HG02571 (cell line): Measurements from ENCODE around the gene CACNA1C.

Source experiments
- ATAC-seq: cut with Tn5 transposase; IDR thresholded peaks from one replicate; pipeline ENCODE4 v1.9.1; 2021; ENCODE audit warnings: mild to moderate bottlenecking, moderate library complexity; ENCODE audit not compliant: unreplicated experiment

CACNA1C gene

GRCh38 chr12:2533036-2533435 lies 480.2 kb downstream of the CACNA1C start:
- ATAC-seq = no peak

DNA sequence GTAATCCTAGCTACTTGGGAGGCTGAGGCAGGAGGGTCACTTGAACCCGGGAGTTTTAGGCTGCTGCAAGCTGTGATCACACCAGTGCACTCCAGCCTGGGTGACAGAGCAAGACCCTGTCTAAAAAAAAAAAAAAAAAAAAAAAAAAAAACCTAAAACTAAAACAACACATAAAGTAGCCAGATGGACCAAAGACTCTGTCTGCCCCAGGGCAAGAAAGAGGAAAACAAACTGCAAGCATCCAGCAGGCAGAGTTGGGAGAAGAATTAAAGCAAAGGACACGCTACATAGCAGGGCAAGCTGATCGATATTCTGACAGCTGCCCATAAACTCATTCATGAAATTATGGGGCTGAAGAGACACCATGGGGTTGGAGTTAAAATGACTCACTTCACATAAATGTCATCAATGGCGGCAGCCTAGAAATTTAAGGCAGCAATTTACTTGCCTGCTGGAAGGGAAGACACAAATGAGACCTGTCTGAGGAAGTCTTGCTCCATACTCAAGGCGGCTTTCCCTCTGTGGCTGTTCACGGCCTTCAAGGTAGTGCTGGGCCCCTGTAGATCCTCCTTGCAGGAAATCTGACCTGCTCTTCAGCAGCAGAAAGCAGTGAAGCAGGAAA lies 482.9 kb downstream of the CACNA1C start:
- ATAC-seq = no peak

DNA sequence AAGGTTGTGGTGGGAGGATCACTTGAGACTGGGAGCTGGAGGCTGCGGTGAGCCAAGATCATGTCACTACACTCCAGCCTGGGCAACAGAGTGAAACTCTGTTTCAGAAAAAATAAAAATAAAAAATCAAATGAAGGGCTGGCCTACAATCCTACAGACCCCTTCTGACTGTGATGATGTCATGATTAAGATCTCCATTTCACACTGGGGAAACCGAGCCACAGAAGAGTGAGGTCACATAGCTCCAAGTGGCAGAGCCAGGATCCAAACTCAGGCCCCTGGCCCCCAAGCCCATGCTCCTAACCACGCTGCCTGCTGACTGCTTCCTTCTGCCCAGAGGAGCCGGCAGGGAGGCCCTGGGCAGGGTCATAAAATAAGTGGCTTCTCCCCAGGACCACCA lies 483.9 kb downstream of the CACNA1C start:
- no peak for ATAC-seq

DNA sequence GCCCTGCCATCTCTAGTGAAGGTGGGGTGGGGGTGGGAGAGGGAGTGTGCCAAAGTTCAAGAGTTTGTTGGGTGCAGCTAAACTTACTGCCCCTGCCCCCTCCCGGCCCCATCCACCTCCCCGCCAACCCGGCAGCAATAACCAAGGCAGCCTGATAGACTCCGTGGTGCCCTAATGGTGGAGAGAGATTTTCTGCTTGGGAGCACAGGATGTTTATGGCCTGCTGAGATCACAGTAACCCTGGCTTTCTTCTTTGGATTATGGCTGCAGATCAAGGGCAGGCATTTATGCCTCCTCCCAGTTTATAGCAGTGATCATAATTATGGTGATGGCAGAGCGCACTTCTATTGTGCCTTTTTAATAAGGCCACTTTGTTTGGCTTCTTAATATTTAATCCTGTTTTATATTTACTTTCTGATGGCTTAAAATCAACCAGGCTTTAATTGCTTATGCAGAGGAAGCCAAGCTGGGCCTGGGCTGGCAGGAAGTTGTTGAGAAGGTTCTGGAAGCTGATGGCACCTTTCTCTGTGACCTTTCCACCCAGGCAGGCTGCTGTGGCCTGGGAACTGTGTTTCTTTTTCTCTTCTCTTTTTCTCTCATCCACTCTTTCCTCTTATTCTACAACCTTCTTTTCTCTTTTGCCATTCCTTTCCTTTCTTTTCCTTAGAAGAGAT lies 485.2 kb downstream of the CACNA1C start:
- no peak for ATAC-seq

DNA sequence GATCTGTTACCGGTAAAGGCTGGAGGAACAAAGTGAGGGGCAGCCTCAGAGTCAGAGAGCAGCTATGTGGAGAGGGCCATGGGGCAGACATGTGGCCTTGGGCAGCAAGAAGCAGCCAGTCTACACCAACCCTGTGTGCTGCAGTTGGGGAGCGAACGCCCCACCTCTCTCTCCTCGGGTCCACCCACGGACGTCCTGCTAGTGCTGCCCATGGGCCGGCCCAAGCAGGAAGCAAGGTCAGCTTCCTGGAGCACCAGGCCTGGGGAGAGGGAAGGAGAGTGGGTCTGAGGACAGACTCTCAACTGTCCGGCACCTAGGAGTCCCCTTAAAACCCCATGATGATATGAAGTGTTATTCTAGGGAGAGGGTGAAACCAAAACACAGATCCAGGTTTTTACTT lies 487.2 kb downstream of the CACNA1C start:
- no peak for ATAC-seq

DNA sequence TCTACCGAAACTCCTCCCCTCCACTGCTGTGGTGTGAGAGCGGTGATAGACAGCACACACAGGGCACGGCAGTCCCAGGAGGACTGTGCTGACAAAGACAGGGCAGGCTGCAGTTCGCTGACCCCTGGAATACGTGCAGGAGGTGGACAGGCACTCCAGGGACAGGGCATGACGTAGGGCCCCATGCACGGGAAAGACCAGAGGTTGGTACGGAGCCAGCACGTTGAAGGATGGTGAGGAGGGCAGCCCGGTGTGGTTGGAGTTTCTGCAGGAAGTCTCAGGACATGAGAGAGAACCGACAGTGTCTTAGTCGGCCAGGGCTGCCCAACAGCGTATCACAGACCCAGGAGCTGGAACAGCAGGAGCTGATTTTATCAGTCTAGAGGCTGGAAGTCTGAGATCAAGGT lies 487.8 kb downstream of the CACNA1C start:
- no peak for ATAC-seq

- no peak for ATAC-seq
Observed at GRCh38 chr12:2541631-2542204, 488.9 kb downstream of the CACNA1C start.

- ATAC-seq = no peak
Observed at GRCh38 chr12:2543801-2544200, 491.0 kb downstream of the CACNA1C start.

GRCh38 chr12:2544230-2544629 lies 491.4 kb downstream of the CACNA1C start:
- no peak for ATAC-seq

- no peak for ATAC-seq
Observed at GRCh38 chr12:2547273-2548044, 494.7 kb downstream of the CACNA1C start.

DNA sequence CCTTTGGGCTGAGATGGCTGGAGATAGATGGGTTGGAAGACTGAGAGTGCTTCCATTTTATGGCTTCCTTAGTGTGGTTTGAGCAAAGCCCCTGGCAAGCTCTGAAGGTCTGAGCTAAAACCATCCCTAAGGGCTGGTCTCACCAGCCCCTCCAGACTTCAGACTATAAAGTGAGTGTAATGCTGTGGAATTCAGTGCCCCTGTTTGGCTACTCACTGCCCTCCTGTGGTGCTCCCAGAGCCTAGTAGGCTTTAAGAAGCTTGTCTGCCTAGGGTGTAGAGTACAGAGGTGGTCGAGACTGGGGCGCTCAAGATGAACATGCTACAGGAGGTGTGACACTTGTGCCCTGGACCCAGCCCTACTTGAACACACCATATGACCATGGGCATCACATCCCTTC lies 495.3 kb downstream of the CACNA1C start:
- ATAC-seq = no peak

DNA sequence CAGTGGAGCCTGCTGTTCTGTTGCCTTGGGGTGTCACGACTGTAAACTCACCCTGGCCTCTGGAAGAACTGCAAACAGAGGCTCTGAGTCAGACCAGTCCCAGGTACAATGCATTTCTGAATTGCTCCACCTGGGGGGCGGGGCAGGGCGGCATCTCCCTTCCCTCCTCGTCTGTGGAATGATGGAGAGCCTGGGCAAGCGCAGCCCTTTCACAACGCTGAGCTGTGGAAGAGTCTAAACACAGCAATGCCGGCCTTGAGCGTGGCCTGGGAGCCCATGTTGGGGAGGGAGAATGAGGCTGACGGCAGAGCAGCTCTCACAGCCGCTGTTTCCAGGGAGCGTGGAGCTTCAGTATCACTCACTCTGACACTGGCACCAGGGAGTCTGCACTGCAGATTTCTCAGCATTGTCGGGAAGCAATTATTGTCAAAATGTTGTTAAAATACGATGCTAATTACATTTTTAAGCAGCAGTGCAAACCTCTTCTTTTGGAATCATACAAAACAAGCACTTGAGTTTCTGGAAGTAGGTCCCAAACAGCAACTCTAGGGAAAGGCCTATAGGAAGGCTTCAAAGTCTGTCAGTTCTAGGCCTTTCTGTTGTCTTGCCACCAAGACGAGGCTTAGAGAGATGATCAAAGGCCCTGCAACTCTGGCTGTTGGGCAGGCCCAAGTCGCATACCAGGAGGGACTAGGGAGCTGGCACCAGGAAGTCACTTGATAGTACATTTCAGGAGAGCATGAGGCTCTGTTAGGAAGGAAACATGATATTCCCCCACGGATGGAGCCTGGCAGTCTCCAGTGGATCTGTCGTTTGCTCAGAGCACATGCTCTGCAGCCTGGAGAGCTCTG lies 498.0 kb downstream of the CACNA1C start:
- ATAC-seq = no peak

GRCh38 chr12:2551412-2551900 lies 498.7 kb downstream of the CACNA1C start:
- ATAC-seq = no peak

GRCh38 chr12:2552000-2552756 lies 499.4 kb downstream of the CACNA1C start:
- no peak for ATAC-seq

GRCh38 chr12:2553388-2554126 lies 500.8 kb downstream of the CACNA1C start:
- ATAC-seq = no peak

DNA sequence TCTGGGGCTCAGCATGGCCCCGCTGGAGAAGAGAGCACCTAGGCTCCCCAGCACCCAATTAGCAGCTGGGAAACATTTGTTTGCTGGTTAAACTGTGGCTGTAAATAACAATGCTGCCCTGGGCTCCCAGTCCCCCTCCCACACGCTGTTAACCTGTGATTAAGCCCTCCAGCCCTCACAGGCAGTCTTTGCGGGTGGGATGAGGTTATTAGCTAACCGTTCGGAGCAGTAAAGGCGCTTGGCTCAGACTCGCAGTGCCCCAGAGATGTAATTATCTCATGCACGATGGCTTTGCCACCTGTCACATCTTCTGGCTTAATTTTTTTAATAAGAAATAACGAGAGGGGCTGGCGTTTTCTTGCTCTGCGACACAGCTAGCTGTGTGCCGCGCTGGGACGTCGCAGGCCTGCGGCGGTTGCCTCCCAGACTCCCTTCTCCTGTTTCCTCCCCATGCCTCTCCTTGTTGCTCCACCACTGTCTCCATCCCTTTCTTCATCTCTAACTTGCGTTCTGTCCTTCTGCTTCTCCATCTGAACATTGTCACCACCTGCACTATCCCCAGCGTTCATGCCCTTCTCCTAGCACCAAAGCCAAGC lies 502.8 kb downstream of the CACNA1C start:
- no peak for ATAC-seq

DNA sequence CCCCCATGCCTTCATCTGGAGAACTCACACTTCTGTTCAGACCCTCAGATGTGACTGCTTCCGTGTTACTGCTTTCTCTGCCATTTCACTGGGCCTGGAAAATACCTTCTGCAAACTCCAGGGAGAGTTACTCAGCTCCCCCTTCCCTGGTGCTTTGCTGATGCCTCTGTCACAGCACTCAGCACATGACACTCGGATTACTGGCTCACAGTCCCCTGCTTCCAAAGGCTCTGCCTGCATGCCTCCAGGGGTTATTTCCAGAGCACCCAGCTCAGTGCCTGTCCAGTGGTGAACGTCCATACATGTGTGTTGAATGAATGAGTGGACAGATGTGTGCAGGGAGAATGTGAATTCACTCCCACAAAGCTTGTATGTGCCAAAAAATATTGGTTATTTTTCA lies 504.8 kb downstream of the CACNA1C start:
- no peak for ATAC-seq

GRCh38 chr12:2559931-2560330 lies 507.1 kb downstream of the CACNA1C start:
- ATAC-seq = no peak

GRCh38 chr12:2560356-2560755 lies 507.6 kb downstream of the CACNA1C start:
- ATAC-seq = no peak
